Liver (tissue), 3 donors: Measurements from ENCODE around the gene AKR1C2.

Experiments
- NR2F2 ChIP-seq: IDR thresholded peaks from 2 replicates; pipeline ENCODE4 v1.6.1; 2016; ENCODE audit warnings: antibody characterized with exemption
- RAD21 ChIP-seq, 2 donors: IDR thresholded peaks; 2 replicates each; pipeline ENCODE4 v1.6.1; 2016; ENCODE audit warnings: antibody characterized with exemption in 2 of 2, mild to moderate bottlenecking in 2 of 2
- SP1 ChIP-seq: IDR thresholded peaks from 2 replicates; pipeline ENCODE4 v1.6.1; 2018; ENCODE audit warnings: antibody characterized with exemption, mild to moderate bottlenecking
- TAF1 ChIP-seq: conservative IDR thresholded peaks from 2 replicates; pipeline ENCODE4 v1.6.1; 2016; ENCODE audit warnings: antibody characterized with exemption, mild to moderate bottlenecking
- YY1 ChIP-seq: IDR thresholded peaks from 2 replicates; pipeline ENCODE4 v1.6.1; 2016; ENCODE audit warnings: antibody characterized with exemption, mild to moderate bottlenecking
- TF ChIP-seq, protein P1 (sequence below): IDR thresholded peaks from 2 replicates; pipeline ENCODE4 v1.6.1; 2016; ENCODE audit warnings: antibody characterized with exemption
- TF ChIP-seq, protein P2 (sequence below): fragments of 150-350 bp; IDR thresholded peaks from 2 replicates; pipeline ENCODE4 v1.5.1; 2017; ENCODE audit warnings: improper control_type of control experiment, low read depth, low read length; ENCODE audit not compliant: missing input control
- TF ChIP-seq, protein P3 (sequence below): IDR thresholded peaks from 2 replicates; pipeline ENCODE4 v1.6.1; 2016; ENCODE audit warnings: antibody characterized with exemption
- TF ChIP-seq, protein P4 (sequence below): IDR thresholded peaks from 2 replicates; pipeline ENCODE4 v1.6.1; 2016; ENCODE audit warnings: antibody characterized with exemption, mild to moderate bottlenecking
- TF ChIP-seq, protein P5 (sequence below): IDR thresholded peaks from 2 replicates; pipeline ENCODE4 v1.6.1; 2016; ENCODE audit warnings: antibody characterized with exemption
- donor health status: healthy.
- donor health status: healthy.

DNA sequence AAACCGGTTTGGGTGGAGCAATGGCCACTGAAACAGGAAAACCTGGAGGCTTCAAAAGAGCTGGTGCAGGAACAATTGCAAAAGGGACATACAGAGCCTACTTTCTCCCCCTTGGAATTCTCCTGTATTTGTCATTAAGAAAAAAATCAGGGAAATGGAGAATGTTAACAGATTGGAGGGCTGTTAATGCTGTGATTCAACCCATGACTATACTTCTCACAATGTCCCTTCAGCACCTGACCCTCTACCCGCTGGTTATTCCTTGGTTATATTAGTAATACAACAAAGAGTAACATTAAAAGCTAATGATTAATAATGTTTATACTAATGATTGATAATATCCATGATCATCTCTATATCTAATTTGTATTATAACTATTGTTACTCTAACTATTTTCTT lies 34.4 kb upstream of the AKR1C2 start:
- TF ChIP-seq, protein P1, sequence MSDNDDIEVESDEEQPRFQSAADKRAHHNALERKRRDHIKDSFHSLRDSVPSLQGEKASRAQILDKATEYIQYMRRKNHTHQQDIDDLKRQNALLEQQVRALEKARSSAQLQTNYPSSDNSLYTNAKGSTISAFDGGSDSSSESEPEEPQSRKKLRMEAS = no peak
- TF ChIP-seq RAD21 (IDR thresholded peaks at IDR 0.05) (no peak), SP1 (no peak), TAF1 (no peak), NR2F2 (no peak), YY1 (no peak)
- TF ChIP-seq, protein P2, sequence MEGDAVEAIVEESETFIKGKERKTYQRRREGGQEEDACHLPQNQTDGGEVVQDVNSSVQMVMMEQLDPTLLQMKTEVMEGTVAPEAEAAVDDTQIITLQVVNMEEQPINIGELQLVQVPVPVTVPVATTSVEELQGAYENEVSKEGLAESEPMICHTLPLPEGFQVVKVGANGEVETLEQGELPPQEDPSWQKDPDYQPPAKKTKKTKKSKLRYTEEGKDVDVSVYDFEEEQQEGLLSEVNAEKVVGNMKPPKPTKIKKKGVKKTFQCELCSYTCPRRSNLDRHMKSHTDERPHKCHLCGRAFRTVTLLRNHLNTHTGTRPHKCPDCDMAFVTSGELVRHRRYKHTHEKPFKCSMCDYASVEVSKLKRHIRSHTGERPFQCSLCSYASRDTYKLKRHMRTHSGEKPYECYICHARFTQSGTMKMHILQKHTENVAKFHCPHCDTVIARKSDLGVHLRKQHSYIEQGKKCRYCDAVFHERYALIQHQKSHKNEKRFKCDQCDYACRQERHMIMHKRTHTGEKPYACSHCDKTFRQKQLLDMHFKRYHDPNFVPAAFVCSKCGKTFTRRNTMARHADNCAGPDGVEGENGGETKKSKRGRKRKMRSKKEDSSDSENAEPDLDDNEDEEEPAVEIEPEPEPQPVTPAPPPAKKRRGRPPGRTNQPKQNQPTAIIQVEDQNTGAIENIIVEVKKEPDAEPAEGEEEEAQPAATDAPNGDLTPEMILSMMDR = no peak
- TF ChIP-seq, protein P3, sequence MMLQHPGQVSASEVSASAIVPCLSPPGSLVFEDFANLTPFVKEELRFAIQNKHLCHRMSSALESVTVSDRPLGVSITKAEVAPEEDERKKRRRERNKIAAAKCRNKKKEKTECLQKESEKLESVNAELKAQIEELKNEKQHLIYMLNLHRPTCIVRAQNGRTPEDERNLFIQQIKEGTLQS = no peak
- TF ChIP-seq, protein P4, sequence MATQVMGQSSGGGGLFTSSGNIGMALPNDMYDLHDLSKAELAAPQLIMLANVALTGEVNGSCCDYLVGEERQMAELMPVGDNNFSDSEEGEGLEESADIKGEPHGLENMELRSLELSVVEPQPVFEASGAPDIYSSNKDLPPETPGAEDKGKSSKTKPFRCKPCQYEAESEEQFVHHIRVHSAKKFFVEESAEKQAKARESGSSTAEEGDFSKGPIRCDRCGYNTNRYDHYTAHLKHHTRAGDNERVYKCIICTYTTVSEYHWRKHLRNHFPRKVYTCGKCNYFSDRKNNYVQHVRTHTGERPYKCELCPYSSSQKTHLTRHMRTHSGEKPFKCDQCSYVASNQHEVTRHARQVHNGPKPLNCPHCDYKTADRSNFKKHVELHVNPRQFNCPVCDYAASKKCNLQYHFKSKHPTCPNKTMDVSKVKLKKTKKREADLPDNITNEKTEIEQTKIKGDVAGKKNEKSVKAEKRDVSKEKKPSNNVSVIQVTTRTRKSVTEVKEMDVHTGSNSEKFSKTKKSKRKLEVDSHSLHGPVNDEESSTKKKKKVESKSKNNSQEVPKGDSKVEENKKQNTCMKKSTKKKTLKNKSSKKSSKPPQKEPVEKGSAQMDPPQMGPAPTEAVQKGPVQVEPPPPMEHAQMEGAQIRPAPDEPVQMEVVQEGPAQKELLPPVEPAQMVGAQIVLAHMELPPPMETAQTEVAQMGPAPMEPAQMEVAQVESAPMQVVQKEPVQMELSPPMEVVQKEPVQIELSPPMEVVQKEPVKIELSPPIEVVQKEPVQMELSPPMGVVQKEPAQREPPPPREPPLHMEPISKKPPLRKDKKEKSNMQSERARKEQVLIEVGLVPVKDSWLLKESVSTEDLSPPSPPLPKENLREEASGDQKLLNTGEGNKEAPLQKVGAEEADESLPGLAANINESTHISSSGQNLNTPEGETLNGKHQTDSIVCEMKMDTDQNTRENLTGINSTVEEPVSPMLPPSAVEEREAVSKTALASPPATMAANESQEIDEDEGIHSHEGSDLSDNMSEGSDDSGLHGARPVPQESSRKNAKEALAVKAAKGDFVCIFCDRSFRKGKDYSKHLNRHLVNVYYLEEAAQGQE = no peak
- TF ChIP-seq, protein P5, sequence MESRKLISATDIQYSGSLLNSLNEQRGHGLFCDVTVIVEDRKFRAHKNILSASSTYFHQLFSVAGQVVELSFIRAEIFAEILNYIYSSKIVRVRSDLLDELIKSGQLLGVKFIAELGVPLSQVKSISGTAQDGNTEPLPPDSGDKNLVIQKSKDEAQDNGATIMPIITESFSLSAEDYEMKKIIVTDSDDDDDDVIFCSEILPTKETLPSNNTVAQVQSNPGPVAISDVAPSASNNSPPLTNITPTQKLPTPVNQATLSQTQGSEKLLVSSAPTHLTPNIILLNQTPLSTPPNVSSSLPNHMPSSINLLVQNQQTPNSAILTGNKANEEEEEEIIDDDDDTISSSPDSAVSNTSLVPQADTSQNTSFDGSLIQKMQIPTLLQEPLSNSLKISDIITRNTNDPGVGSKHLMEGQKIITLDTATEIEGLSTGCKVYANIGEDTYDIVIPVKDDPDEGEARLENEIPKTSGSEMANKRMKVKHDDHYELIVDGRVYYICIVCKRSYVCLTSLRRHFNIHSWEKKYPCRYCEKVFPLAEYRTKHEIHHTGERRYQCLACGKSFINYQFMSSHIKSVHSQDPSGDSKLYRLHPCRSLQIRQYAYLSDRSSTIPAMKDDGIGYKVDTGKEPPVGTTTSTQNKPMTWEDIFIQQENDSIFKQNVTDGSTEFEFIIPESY = no peak
